ENCODE measurements around the gene TPP1. TPM values are rescaled to one million over a fixed set of nuclear protein-coding genes. Genes with fewer than 3 reads are reported as not detected.

TPP1 gene
- polyA plus RNA-seq, 1 donor (not counting 4 experiments of a cell fraction or from before 2014, with no cell fraction given): 55.3 TPM

DNA sequence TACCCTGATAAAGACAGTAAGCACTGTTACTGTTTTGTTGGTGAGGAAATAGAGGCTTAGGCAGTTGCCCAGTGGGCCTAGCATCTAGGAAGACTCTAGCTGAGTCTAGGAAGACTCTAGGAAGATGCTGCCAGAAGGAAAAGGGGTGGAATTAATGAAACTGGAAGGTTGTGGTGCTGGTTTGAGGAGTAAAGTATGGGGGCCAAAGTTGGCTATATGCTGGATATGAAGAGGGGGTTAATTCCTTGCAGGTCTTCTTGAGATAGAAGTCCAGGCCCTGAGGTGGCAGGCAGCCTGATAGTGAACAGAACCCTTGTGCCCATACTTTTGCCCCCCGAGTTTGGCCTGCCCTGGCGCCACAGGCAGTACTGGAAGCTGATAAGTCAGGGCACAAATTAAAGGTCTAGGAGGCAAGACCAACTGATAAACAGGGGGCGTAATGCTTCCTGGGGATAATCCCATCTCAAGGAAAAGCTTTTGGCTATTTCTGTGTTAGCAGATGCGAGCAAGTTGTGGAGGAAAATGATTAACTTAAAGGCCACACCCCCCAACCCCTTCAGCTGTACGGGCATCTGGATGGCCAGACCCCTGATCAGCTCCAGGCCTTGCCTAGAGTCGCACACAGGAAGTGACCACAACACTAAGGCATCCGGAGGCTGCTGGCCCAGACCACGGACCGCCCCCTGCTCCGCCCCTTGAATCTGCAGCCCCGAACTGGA lies 12.6 kb downstream of the TPP1 start:
- Histone ChIP-seq H3K27ac (ENCODE audit: control insufficient read depth, insufficient read depth, low read length) (peak overlapping the region; percentile 61), H3K9ac (ENCODE audit: control insufficient read depth, extremely low read depth, insufficient read depth, low read length) (peak overlapping the region; percentile 26), H3K4me1 (ENCODE audit: control insufficient read depth, extremely low read depth, insufficient read depth, low read length) (peaks cover 48% of the 10 kb centered on the region), H3K27me3 (ENCODE audit: control insufficient read depth, extremely low read depth, insufficient read depth, low read length) (no peaks in the 10 kb centered on the region), H3K9me3 (ENCODE audit: control insufficient read depth, low read depth, low read length) (no peaks in the 10 kb centered on the region), H3K4me3 (ENCODE audit: control insufficient read depth in 2 of 3, extremely low read depth in 1 of 3, insufficient read depth in 2 of 3, low read depth in 1 of 3, low read length in 3 of 3) (peak overlapping the region in 1 of 3 experiments; percentile 5), H3K79me2 (ENCODE audit: control insufficient read depth, insufficient read depth, low read length) (peaks cover 77% of the 10 kb centered on the region), H3K9me1 (ENCODE audit: control insufficient read depth, extremely low read depth, insufficient read depth, low read length) (no peaks in the 10 kb centered on the region), H3K4me2 (ENCODE audit: control insufficient read depth, extremely low read depth, insufficient read depth, low read depth, low read length) (peak overlapping the region; percentile 79), H4K20me1 (ENCODE audit: control insufficient read depth, extremely low read depth, insufficient read depth, low read length) (no peaks in the 10 kb centered on the region), H3K36me3 (ENCODE audit: control insufficient read depth in 2 of 2, extremely low read depth in 1 of 2, insufficient read depth in 2 of 2, low read length in 2 of 2) (peaks cover 29 to 44% of the 10 kb centered on the region in 2 experiments), H2AFZ (ENCODE audit: control insufficient read depth, low read length) (no peak overlapping the region)
- TF ChIP-seq, protein P1, sequence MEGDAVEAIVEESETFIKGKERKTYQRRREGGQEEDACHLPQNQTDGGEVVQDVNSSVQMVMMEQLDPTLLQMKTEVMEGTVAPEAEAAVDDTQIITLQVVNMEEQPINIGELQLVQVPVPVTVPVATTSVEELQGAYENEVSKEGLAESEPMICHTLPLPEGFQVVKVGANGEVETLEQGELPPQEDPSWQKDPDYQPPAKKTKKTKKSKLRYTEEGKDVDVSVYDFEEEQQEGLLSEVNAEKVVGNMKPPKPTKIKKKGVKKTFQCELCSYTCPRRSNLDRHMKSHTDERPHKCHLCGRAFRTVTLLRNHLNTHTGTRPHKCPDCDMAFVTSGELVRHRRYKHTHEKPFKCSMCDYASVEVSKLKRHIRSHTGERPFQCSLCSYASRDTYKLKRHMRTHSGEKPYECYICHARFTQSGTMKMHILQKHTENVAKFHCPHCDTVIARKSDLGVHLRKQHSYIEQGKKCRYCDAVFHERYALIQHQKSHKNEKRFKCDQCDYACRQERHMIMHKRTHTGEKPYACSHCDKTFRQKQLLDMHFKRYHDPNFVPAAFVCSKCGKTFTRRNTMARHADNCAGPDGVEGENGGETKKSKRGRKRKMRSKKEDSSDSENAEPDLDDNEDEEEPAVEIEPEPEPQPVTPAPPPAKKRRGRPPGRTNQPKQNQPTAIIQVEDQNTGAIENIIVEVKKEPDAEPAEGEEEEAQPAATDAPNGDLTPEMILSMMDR (optimal IDR thresholded peaks at IDR 0.05 in 1 of 3, IDR thresholded peaks at IDR 0.05 in 1 of 3, conservative IDR thresholded peaks at IDR 0.05 in 1 of 3; ENCODE audit: extremely low read depth in 1 of 3, insufficient read depth in 2 of 3, low read length in 3 of 3): no peak
- TF ChIP-seq EZH2 (IDR thresholded peaks at IDR 0.05; ENCODE audit: low read length): no peak
- dilution Hi-C loops (cut with MboI; ENCODE audit: extremely low pct_ligation_motif_present, low sequenced_read_pairs): no loop called here
- peak; percentile 56 for DNase-seq (ENCODE audit: low read depth, low spot score)
- FAIRE-seq: no peak

DNA sequence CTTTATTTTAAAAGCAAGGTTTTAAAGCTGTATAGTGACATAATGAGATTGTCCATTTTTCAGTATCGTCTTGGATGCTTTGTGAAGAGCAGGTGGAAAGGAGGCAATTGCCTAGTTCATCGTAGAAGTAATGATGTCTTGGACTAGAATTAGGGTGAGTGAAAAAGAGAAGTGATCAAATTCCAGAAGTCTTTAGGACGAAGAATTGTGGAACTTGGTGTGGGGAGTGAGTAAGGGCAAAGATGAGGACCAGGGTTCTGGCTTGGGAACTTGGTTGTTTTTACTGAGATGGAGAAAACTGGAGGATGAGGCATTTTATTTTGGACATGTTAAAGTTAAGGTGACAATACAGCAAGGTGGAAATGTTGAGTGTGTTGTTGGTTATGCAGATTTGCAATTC lies 14.4 kb downstream of the TPP1 start:
- TF ChIP-seq, protein P1 (optimal IDR thresholded peaks at IDR 0.05 in 1 of 3, IDR thresholded peaks at IDR 0.05 in 1 of 3, conservative IDR thresholded peaks at IDR 0.05 in 1 of 3; ENCODE audit: extremely low read depth in 1 of 3, insufficient read depth in 2 of 3, low read length in 3 of 3): no peak
- TF ChIP-seq EZH2 (IDR thresholded peaks at IDR 0.05; ENCODE audit: low read length): no peak
- H3K9ac ChIP-seq (ENCODE audit: control insufficient read depth, extremely low read depth, insufficient read depth, low read length): peak overlapping the region; percentile 94
- no peak overlapping the region for H2AFZ ChIP-seq (ENCODE audit: control insufficient read depth, low read length)
- dilution Hi-C loops (cut with MboI; ENCODE audit: extremely low pct_ligation_motif_present, low sequenced_read_pairs): no loop called here
- no peaks in the 10 kb centered on the region for H3K9me3 ChIP-seq (ENCODE audit: control insufficient read depth, low read depth, low read length)
- H3K36me3 ChIP-seq (ENCODE audit: control insufficient read depth in 2 of 2, extremely low read depth in 1 of 2, insufficient read depth in 2 of 2, low read length in 2 of 2): peaks cover 35 to 43% of the 10 kb centered on the region in 2 experiments
- no peaks in the 10 kb centered on the region for H4K20me1 ChIP-seq (ENCODE audit: control insufficient read depth, extremely low read depth, insufficient read depth, low read length)
- no peak for DNase-seq (ENCODE audit: low read depth, low spot score)
- H3K4me1 ChIP-seq (ENCODE audit: control insufficient read depth, extremely low read depth, insufficient read depth, low read length): peaks cover 41% of the 10 kb centered on the region
- H3K27ac ChIP-seq (ENCODE audit: control insufficient read depth, insufficient read depth, low read length): peak overlapping the region; percentile 88
- peaks cover 78% of the 10 kb centered on the region for H3K79me2 ChIP-seq (ENCODE audit: control insufficient read depth, insufficient read depth, low read length)
- no peaks in the 10 kb centered on the region for H3K27me3 ChIP-seq (ENCODE audit: control insufficient read depth, extremely low read depth, insufficient read depth, low read length)
- H3K9me1 ChIP-seq (ENCODE audit: control insufficient read depth, extremely low read depth, insufficient read depth, low read length): no peaks in the 10 kb centered on the region
- H3K4me2 ChIP-seq (ENCODE audit: control insufficient read depth, extremely low read depth, insufficient read depth, low read depth, low read length): peak overlapping the region; percentile 99
- no peak for FAIRE-seq
- peak overlapping the region; percentile 79 to 98 (median 97) for H3K4me3 ChIP-seq (ENCODE audit: control insufficient read depth in 2 of 3, extremely low read depth in 1 of 3, insufficient read depth in 2 of 3, low read depth in 1 of 3, low read length in 3 of 3)

Measured in keratinocyte (primary cell).